HG02885 (cell line): ENCODE measurements around the gene SPRR2F.

ENCODE experiments used
- ATAC-seq: cut with Tn5 transposase; IDR thresholded peaks from one replicate; pipeline ENCODE4 v1.9.1; 2021; ENCODE audit warnings: mild to moderate bottlenecking; ENCODE audit not compliant: unreplicated experiment, poor library complexity

SPRR2F gene

DNA sequence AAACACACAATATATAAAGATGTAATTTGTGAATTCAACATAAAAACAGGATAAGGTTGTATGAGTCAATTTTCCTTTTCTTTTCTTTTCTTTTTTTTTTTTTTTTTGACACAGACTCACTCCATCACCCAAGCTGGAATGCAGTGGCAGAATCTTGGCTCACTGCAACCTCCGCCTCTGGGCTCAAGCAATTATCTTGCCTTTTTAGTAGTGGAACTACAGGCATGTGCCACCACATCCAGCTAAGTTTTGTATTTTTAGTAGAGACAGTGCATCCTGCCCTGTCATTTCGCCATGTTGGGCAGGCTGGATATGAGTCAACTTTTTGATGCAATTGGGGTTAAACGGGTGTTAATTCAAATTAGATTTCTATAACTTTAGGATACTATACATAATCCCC is 31.6 kb downstream of the SPRR2F start:
- ATAC-seq: no peak

DNA sequence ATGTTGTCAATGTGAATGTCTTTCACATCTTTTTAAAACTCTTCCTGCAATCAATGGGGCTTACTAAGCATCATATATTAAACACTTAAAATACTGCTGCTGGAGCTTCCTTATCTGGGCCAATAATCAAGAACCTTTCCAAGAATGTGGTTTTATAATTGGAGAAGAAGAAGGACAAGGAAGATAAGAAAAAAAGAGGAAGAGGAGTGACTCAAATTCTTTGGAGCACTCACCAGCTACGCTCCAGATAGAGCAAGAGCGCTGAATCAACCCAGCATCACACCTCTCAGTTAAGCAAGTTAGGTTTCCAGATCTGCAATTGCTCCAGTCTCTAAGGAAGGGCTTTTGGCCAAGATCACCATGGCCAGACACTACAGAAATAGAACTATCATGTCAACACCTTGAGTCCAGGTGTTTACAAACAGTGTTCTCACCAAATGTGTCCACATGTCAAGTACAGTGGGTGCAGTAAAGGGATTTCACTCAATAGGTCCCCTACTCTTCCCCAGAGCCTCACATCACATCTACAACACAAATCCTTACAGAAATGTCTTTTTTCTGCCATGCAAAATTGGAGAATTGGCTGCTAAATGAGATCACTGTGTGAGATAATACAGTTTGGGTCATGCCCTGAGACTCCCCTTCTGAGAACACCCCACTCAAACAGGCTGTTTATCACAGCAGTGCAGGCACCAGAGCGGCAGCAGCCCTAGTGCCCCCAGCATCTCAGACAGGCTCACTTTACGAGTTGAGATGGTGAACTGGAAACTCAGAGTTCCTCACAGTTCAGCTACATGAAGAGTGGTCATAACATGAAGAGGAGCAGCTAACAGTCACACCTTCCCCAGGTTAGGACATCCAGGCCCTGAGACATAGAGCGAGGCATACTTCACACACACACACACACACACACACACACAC is 40.2 kb downstream of the SPRR2F start:
- no peak for ATAC-seq

DNA sequence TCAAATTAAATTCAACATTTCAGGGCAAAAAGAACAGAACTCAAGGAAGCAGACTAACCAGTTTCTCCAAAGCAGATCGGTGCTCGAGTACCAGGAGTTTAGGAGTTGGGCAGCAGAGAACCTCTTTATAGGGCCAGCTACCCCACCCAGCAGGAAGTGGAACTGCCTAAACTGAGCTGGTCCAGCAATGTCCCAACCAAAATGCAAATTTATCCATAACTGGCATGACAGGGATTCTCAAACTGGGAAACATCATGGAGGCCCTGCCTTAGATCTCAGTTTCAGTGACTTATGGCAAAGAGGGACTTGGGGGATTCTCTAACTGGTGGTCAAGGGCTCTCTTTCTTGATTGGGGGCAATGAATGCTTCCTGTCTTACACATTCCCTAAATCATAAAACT is 41.8 kb downstream of the SPRR2F start, which contains the start of gene SPRR2B:
SPRR2B (minus strand) TSS at position 101 of the 400 bp plus-strand sequence. CDS start 772 bp downstream, outside the sequence.
- ATAC-seq: no peak

DNA sequence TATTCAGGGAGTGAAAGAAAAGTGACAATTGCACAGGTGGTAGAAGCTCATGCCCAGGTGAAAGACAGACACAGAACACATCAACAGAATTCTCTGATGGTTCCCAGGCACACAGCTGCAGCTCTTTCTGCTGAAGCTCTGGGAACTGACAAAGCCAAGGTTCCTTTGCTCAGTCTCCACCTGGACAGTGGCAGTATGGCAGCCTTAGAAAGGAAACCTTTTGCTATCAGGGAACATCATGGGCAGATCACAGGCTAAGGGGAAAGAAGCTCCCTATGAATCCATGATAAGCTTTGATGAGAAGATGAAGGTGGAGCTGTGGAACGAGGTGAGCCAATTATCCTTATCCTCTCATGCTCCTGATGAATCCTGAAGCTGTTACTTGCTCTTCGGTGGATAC is 43.1 kb downstream of the SPRR2F start:
- ATAC-seq: no peak
